Measurements from ENCODE around the gene REG3A.

GRCh38 chr2:79122676-79123075, 36.9 kb downstream of the REG3A start:
- TF ChIP-seq CTCF (IDR thresholded peaks at IDR 0.05) (no peak), EZH2phosphoT487 (IDR thresholded peaks at IDR 0.05) (no peak)
